K562 treated with DMSO at 1 percent for 4 hours (cell line): ENCODE data around the gene LRRC1. TPM values are rescaled to one million over a fixed set of nuclear protein-coding genes. Genes with fewer than 3 reads are reported as not detected.

Experiments used
- total RNA-seq: library from RNA; unstranded; fragments of 300-600 nt; gene quantifications from 2 replicates; pipeline ENCODE4 v1.2.3, GENCODE V29; 2022; ENCODE audit not compliant: insufficient read depth

Gene LRRC1
- total RNA-seq, result not detected in 2 replicates

DNA sequence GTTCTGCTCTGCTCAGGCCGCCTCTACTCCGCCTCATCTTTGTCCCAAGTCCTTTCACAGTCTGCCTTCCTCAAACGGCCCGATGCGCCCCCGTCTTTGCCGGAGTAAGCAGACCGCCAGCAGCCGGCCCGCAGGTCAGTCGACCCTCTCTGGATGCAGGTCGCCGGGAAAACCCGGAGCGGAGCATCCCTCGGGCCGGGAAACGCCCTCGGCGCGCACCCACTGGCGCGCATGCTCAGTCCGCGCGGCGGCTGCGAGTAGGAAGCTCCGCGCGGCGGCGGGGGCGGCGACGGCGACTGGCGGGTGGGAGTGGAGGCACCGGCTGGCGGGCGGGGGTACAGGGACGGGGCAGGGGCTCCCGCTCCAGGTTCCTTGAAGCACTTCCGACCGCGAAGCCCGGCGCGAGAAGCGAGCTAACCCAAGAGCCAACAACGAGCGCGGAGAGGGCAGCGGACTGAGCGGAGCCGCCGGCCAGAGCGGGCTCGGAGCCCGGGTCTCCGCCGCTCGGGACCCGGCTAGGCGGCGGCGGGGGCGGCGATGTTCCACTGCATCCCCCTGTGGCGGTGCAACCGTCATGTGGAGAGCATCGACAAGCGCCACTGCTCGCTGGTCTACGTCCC, at the start of gene LRRC1:
Gene LRRC1, plus strand, starts transcription at position 286 of the 620 bp plus-strand sequence. Its CDS starts 252 bp downstream, at position 538.

Other genes with a start within 250 kb of the LRRC1 start
- gene GCLC, start 249.9 kb upstream of the LRRC1 start, total RNA-seq, result 19.3 and 19.5 TPM in 2 replicates
- gene KLHL31, start 129.2 kb upstream of the LRRC1 start, total RNA-seq, result not detected in 2 replicates